Nephron (organoid): Measurements from ENCODE around the gene ADAMTS14.
A peak's percentile ranks its signal among the peaks of the same experiment; 100 is the strongest.

Source experiments
- H3K27ac Mint-ChIP-seq, 3 experiments: 2 replicates each; pipeline ENCODE4 v1.8.0; 2020; ENCODE audit warnings: mixed read lengths in 3 of 3, mild to moderate bottlenecking in 2 of 3, moderate library complexity in 1 of 3
- H3K27me3 Mint-ChIP-seq: 2 replicates; pipeline ENCODE4 v1.8.0; 2021; ENCODE audit warnings: low read depth, mild to moderate bottlenecking, moderate library complexity, mixed read lengths
- H3K36me3 Mint-ChIP-seq: 2 replicates; pipeline ENCODE4 v1.8.0; 2020; ENCODE audit warnings: low read depth, mixed read lengths
- H3K4me1 Mint-ChIP-seq: 2 replicates; pipeline ENCODE4 v1.8.0; 2020; ENCODE audit warnings: mixed read lengths
- H3K4me3 Mint-ChIP-seq, 3 experiments: 2 replicates each; pipeline ENCODE4 v1.8.0; 2020; ENCODE audit warnings: mild to moderate bottlenecking in 3 of 3, mixed read lengths in 3 of 3, moderate library complexity in 2 of 3
- H3K9me3 Mint-ChIP-seq: 2 replicates; pipeline ENCODE4 v1.8.0; 2020; ENCODE audit warnings: mixed read lengths
- CTCF ChIP-seq, 3 experiments: fragments of 200-600 bp; sonication (generic); IDR thresholded peaks; one replicate each; pipeline ENCODE4 v1.5.0; 2021; ENCODE audit warnings: antibody characterized with exemption in 3 of 3; ENCODE audit not compliant: unreplicated experiment in 3 of 3

ADAMTS14 gene

GRCh38 chr10:70668454-70668970 lies 3.8 kb upstream of the ADAMTS14 start:
- no peak for TF ChIP-seq CTCF (IDR thresholded peaks at IDR 0.05; ENCODE audit: unreplicated experiment in 3 of 3)
- peaks cover 28% of the 10 kb centered on the region for H3K27me3 Mint-ChIP-seq
- H3K4me3 Mint-ChIP-seq: peak overlapping the region in 1 of 3 experiments; percentile 34
- H3K4me1 Mint-ChIP-seq: peaks cover 56% of the 10 kb centered on the region
- H3K27ac Mint-ChIP-seq: no peak overlapping the region
- no peaks in the 10 kb centered on the region for H3K36me3 Mint-ChIP-seq
- peaks cover 2% of the 10 kb centered on the region for H3K9me3 Mint-ChIP-seq

- TF ChIP-seq CTCF (IDR thresholded peaks at IDR 0.05; ENCODE audit: unreplicated experiment in 3 of 3): no peak
- H3K27me3 Mint-ChIP-seq: peaks cover 33% of the 10 kb centered on the region
- no peaks in the 10 kb centered on the region for H3K36me3 Mint-ChIP-seq
- H3K4me1 Mint-ChIP-seq: peaks cover 58% of the 10 kb centered on the region
- H3K9me3 Mint-ChIP-seq: peaks cover 2% of the 10 kb centered on the region
- peak overlapping the region in 1 of 3 experiments; percentile 34 for H3K4me3 Mint-ChIP-seq
- H3K27ac Mint-ChIP-seq: no peak overlapping the region
These were observed 3.3 kb upstream of the ADAMTS14 start for GRCh38 chr10:70669015-70669414.

GRCh38 chr10:70669732-70670317 lies 2.5 kb upstream of the ADAMTS14 start:
- H3K27me3 Mint-ChIP-seq: peaks cover 40% of the 10 kb centered on the region
- H3K4me3 Mint-ChIP-seq: peak overlapping the region in 1 of 3 experiments; percentile 26
- TF ChIP-seq CTCF (IDR thresholded peaks at IDR 0.05; ENCODE audit: unreplicated experiment in 3 of 3): no peak
- H3K27ac Mint-ChIP-seq: peak overlapping the region in 1 of 3 experiments; percentile 64
- H3K36me3 Mint-ChIP-seq: no peaks in the 10 kb centered on the region
- H3K9me3 Mint-ChIP-seq: peaks cover 2% of the 10 kb centered on the region
- peaks cover 58% of the 10 kb centered on the region for H3K4me1 Mint-ChIP-seq

GRCh38 chr10:70671619-70672164 lies 614 bp upstream of the ADAMTS14 start:
- Mint-ChIP-seq H3K4me3 (peak overlapping the region; percentile 74 to 83 (median 79)), H3K9me3 (peaks cover 2% of the 10 kb centered on the region), H3K36me3 (no peaks in the 10 kb centered on the region), H3K27ac (peak overlapping the region in 2 of 3 experiments; percentile 55 to 56), H3K4me1 (peaks cover 70% of the 10 kb centered on the region), H3K27me3 (peaks cover 51% of the 10 kb centered on the region)
- no peak for TF ChIP-seq CTCF (IDR thresholded peaks at IDR 0.05; ENCODE audit: unreplicated experiment in 3 of 3)

- H3K9me3 Mint-ChIP-seq: no peaks in the 10 kb centered on the region
- no peaks in the 10 kb centered on the region for H3K36me3 Mint-ChIP-seq
- H3K27me3 Mint-ChIP-seq: peaks cover 51% of the 10 kb centered on the region
- peak overlapping the region in 2 of 3 experiments; percentile 25 to 61 for H3K27ac Mint-ChIP-seq
- no peak for TF ChIP-seq CTCF (IDR thresholded peaks at IDR 0.05; ENCODE audit: unreplicated experiment in 3 of 3)
- peak overlapping the region; percentile 72 to 84 (median 79) for H3K4me3 Mint-ChIP-seq
- H3K4me1 Mint-ChIP-seq: peaks cover 68% of the 10 kb centered on the region
These were observed 980 bp downstream of the ADAMTS14 start for GRCh38 chr10:70673043-70673928.
